Stimulated activated CD8-positive, alpha-beta memory T cell treated with anti-CD3 and anti-CD28 coated beads, Interleukin-12 subunit alpha, Interleukin-12 subunit beta, amount 100 ng/mL, for 1 hour (primary cell): ENCODE data around the gene ST7L.
"Not testable (repeated sequence)": the region's sequence is repeated elsewhere in the genome, so short reads cannot be mapped to it uniquely, and the experiment has no call there.

ENCODE experiments used
- DNase-seq: peaks from one replicate; pipeline ENCODE4 v3.0.0-alpha.2; 2020; ENCODE audit warnings: low read depth

ST7L gene

DNA sequence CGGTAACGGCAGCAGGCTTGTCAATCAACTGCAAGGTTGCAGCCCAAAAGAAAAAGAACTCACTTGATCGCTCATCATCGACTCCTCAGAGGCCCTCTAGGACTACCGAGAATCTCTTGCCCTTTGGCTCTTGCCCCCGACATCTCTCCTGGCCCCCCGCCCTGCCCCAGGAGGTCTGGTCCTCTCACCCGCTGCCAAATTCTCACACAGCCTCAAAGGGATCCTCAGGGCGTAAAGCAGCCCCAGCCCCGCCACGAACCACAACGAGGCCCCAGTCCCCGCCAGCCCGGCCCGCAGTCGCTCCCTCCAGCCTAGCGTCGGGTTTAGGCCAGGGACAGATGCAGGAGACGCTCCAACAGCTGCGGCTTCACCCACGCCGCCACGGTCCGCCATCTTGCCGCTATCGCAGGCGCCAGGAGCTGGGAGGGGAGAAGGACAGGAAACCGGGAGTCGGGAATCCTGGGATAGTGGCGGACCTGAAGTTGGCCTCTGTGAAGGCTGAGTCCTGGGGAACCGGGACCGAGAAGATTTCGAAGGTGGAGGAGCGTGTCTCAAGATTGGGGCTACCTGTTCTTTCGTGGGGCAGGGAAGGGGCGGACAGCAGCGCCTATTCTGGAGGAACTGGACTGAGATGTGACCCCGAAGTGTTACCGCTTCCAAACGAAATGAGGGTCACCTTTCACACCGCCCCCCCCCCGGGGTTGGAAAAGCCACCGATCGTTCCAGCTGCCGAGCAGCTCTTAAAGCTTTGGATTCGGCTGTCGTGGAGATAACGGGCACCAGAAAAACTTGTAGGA, at the start of gene ST7L:
Gene ST7L, minus strand, starts transcription at position 421 of the 797 bp plus-strand sequence. Its CDS starts 28 bp downstream, at position 393.
- DNase-seq = peak; percentile 46

- no peak for DNase-seq
Measured at GRCh38 chr1:112666946-112667345, 48.0 kb upstream of the ST7L start.

DNA sequence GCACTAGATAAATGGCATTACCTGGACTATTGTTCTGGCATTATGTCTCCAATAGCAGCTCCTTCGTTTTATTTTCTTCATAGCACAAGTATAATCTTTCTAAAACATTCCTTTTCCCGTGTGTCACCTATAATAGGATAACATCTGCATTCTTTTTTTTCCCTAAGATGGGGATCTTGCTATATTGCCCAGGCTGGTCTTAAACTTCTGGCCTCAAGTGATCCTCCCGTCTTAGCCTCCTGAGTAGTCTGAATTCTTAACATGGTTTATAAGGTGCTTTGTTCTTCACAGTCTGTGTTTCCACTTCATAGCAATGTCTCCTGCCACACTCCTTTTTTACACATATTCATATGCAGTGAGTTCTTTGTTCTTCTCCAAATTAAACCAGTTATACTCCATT, 46.9 kb upstream of the ST7L start:
- DNase-seq = no peak

DNA sequence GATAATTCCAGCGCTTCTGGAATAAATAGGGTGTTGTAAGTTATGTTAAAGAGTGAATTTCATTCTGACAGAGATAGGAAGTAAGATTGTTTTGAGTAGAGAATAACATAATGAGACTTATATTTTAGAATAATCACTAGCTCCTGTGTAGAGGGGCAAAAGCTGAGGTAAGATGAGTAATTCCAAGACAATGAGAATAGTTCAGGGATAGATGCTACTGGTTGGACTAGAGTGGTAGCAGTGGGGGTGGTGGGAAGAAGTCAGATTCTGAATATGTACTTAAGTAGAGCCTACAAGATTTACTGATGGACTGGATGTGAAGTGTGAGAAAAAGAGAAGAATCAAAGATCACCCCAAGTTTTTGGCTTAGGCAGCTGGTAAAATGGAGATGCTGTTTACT, 32.3 kb upstream of the ST7L start:
- no peak for DNase-seq

DNA sequence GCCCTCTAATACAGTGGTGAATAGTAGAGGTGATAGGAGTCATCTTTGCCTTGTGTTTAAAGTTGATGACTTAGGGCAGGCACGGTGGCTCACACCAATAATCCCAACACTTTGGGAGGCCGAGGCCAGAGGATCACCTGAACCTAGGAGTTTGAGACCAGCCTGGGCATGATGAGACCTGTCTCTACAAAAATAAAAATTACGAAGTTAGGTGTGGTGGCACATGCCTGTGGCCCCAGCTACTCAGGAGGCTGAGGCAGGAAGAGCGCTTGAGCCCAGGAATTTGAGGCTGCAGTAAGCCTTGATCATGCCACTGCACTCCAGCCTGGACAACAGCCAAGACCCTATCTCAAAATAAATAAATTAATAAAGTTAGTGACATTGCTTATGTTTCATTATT, 27.3 kb upstream of the ST7L start:
- DNase-seq = no peak

GRCh38 chr1:112643080-112643479, 24.1 kb upstream of the ST7L start:
- no peak for DNase-seq

DNA sequence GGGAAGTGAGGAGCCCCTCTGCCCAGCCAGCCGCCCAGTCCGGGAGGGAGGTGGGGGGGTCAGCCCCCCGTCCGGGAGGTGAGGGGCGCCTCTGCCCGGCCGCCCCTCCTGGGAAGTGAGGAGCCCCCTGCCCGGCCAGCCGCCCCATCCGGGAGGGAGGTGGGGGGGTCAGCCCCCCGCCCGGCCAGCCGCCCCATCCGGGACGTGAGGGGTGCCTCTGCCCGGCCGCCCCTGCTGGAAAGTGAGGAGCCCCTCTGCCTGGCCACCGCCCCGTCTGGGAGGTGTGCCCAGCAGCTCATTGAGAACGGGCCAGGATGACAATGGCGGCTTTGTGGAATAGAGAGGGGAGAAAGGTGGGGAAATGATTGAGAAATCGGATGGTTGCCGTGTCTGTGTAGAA, 21.5 kb upstream of the ST7L start:
- not testable (repeated sequence) for DNase-seq

DNA sequence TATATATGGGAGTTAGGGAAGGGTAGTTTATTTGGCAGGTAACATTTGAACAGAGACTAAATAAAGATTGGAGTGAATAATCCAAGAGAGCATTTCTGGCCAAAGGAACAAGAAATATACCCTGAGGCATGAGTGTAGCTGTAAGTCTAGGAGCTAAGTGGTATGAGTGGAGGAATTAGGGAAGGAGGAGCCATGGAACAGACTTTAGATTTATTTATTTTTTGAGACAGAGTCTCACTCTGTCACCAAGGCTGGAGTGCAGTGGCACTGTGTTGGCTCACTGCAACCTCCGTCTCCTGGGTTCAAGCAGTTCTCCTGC, 19.1 kb upstream of the ST7L start:
- DNase-seq = no peak

DNA sequence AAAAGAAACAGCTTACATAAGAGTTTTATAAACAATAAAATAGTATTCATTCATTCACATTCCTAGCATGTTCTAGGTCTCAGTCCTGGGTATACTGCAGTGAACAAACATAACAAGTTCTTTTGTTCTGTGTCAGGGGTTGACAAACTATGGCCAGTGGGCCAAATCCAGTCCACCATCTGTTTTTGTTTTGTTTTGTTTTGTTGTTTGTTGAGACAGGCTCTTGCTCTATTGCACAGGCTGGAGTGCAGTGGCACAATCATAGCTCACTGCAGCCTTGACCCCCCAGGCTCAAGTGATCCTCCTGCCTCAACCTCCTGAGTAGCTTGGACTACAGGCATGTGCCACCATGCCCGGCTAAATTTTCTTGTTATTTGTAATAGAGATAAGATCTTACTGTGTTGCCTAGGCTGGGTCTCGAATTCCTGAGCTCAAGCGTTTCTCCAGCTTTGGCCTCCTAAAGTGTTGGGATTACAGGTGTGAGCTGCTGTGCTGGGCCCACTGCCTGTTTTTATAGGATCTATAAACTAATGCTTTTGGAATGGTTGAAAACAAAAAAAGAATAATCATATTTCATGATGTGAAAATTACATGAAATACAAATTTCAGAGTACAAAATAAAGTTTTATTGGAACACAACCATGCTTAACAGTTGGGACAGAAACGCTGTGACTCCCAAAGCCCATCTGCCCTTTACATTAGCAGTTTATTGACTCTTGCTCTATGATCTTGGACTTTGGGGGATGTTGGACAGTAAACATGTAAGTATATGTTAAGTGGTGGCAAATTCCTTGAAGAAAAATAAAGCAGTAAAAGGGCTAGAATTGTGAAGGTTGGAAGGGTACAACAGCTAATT, 18.5 kb upstream of the ST7L start:
- DNase-seq = no peak

- DNase-seq = no peak
Measured at GRCh38 chr1:112636597-112637253, 17.8 kb upstream of the ST7L start.

- DNase-seq = no peak
Measured at GRCh38 chr1:112636056-112636455, 17.1 kb upstream of the ST7L start.

DNA sequence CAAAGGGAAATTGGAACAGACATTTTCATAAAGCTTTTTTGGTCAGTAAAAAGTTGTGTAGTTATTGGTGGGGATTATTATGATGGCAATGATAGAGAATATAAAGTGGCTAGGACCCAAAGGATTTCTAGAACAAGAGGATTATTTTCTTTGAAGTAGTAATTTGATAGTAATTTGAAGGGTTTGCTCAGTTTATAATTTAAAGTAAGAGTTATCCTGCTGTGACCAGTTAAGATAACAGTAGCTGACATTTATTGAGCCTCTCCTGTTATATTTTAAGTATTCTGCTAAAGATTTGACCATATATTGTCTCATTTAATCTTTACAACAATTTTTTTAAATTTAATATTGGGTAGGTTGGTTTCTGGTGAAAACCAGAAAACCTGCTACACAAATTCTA, 15.4 kb upstream of the ST7L start:
- no peak for DNase-seq

- no peak for DNase-seq
Measured at GRCh38 chr1:112633628-112634027, 14.7 kb upstream of the ST7L start.

- DNase-seq = no peak
Measured at GRCh38 chr1:112629256-112629655, 10.3 kb upstream of the ST7L start.

GRCh38 chr1:112628516-112628915, 9.6 kb upstream of the ST7L start:
- DNase-seq = no peak

GRCh38 chr1:112626887-112627286, 7.9 kb upstream of the ST7L start:
- no peak for DNase-seq

DNA sequence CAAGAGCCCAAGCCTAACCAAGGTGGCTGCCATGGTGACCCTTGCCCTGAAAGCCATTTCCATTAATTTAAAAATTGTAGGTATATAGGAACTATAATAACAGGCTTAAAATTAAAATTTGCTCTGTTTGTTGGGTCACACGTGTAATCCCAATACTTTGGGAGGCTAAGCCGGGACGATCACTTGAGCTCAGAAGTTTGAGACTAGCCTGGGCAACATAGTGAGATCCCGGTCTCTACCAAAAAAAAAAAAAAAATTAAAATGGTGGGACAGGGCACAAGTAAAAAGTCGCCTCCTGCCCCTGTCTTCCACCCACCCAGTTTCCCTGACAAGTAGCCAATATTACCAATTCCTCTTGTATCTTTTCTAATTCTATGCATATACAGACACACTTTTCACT, 7.3 kb upstream of the ST7L start:
- no peak for DNase-seq

DNA sequence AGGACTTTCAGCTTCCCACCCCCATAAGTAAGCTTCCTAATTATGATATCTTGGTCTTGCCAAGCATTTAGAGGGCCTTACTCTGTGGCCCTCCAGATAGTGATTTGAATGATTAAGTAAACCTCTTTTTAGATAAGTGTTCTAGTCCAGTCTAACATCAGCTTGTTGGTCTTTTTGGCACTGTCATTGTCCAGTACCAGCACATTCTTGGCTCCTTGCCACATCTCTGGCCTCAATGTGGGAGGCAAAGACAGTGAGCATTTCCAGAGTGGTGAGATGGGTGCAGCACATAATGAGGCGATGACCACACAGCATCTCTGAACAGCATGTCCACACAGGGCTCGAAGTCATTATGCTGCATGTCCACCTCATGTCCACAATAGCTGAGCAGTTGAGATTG, 6.8 kb upstream of the ST7L start:
- DNase-seq = no peak

DNA sequence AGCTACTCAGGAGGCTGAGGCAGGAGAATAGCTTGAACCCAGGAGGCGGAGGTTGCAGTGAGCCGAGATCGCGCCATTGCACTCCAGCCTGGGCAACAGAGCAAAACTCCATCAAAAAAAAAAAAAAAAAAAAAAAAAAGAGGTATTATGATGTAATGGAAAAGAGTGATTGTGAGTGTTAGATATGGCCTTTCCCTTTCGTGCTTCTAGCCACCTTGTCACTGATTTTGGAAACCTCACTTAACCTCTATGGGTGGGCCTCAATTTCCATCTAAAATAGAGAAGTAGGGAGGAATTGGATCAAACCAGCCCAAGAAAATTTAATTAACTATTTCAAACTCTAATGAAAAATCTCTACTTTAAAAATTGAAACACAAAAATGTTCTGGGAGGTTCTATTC, 5.6 kb upstream of the ST7L start:
- not testable (repeated sequence) for DNase-seq

DNA sequence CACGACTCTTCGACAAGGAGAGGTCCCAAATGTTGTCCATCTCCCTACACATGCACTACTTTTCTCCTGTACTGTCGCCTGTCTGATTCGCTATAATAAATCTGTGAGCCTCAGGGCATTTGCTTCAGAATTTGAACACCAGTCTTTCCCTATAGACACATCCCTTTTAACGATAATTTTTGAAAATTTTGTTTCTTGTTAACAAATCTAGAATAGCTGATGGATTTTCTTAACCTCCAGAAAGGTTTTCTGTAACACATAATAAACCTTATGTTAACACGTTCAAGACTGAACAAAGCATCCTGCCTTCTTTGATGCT, 1.4 kb upstream of the ST7L start:
- DNase-seq = no peak

DNA sequence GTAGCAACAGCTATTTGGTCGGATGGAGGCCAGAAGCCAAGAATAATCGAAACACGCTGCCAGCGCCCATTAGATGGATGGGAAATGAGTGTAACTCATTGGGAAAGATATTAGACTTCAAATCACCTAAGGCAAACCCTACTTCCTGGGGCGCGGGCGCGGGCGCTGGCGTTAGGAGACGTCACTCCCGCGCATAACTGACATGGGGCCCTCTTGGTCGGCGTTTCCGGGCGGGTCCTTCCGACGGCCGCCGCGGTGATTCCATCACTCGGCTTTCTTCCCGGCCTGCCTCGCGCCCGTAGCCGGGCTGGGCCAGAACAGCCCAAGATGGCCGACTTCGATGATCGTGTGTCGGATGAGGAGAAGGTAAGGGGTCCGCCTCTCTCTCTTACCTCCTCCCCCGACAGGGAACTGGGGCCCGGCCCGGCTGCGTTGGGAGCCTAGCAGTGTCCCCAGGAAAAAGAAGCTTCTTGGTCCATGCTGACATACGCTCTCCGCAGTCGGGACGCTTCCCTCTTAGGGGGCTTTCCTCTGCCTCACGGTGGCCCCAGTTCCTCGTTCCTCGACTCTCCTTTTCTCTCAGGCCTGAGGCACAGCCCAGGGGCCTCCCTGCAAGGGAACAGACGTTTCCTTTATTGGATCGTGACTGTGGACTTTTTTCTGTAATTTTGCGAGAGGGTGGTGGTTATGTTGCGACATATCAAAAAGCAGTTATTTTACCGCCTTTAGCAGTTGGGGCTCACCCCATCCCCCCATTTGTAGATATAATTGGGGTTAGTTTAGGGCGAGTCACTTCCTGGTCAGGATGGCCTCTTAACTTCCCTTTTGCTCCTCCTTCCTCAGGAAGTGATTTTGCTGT, 806 bp upstream of the ST7L start, which contains the start of gene CAPZA1:
Gene CAPZA1, plus strand, starts transcription at position 315 of the 859 bp plus-strand sequence. Its CDS starts 13 bp downstream, at position 328.
- peak; percentile 87 for DNase-seq

GRCh38 chr1:112618114-112618720, 724 bp downstream of the ST7L start:
- peak; percentile 10 for DNase-seq
